HG03095 (cell line): ENCODE data around the gene CDK5RAP3.
"Not testable (repeated sequence)": the region's sequence is repeated elsewhere in the genome, so short reads cannot be mapped to it uniquely, and the experiment has no call there.

Experiments
- ATAC-seq: cut with Tn5 transposase; IDR thresholded peaks from one replicate; pipeline ENCODE4 v1.9.1; 2021; ENCODE audit warnings: moderate library complexity; ENCODE audit not compliant: unreplicated experiment

CDK5RAP3 gene

GRCh38 chr17:47973541-47973940 is 2.6 kb downstream of the CDK5RAP3 start:
- ATAC-seq = no peak

- ATAC-seq = no peak
These were observed 4.4 kb downstream of the CDK5RAP3 start for GRCh38 chr17:47975189-47975822.

- ATAC-seq = no peak
These were observed 4.9 kb downstream of the CDK5RAP3 start for GRCh38 chr17:47975823-47976205.

- no peak for ATAC-seq
These were observed 7.4 kb downstream of the CDK5RAP3 start for GRCh38 chr17:47978324-47978723.

- no peak for ATAC-seq
These were observed 9.6 kb downstream of the CDK5RAP3 start for GRCh38 chr17:47980541-47980940.

GRCh38 chr17:47981462-47981861 is 10.5 kb downstream of the CDK5RAP3 start:
- no peak for ATAC-seq

GRCh38 chr17:47982091-47982617 is 11.2 kb downstream of the CDK5RAP3 start:
- no peak for ATAC-seq

GRCh38 chr17:47982645-47983390 is 11.9 kb downstream of the CDK5RAP3 start:
- ATAC-seq = no peak

GRCh38 chr17:47983492-47984223 is 12.7 kb downstream of the CDK5RAP3 start:
- ATAC-seq = no peak

- ATAC-seq = no peak
These were observed 15.6 kb downstream of the CDK5RAP3 start for GRCh38 chr17:47986520-47986919.

GRCh38 chr17:47987240-47987835 is 16.4 kb downstream of the CDK5RAP3 start:
- no peak for ATAC-seq

- ATAC-seq = not testable (repeated sequence)
These were observed 17.5 kb downstream of the CDK5RAP3 start for GRCh38 chr17:47988445-47988844.

GRCh38 chr17:47989159-47989558 is 18.2 kb downstream of the CDK5RAP3 start:
- ATAC-seq = no peak

- no peak for ATAC-seq
These were observed 18.8 kb downstream of the CDK5RAP3 start for GRCh38 chr17:47989700-47990099.

GRCh38 chr17:47990962-47991731 is 20.2 kb downstream of the CDK5RAP3 start:
- ATAC-seq = no peak

- ATAC-seq = no peak
These were observed 21.3 kb downstream of the CDK5RAP3 start for GRCh38 chr17:47992216-47992615.

GRCh38 chr17:47993031-47993564 is 22.2 kb downstream of the CDK5RAP3 start:
- ATAC-seq = no peak

- no peak for ATAC-seq
These were observed 23.1 kb downstream of the CDK5RAP3 start for GRCh38 chr17:47993964-47994363.

- no peak for ATAC-seq
These were observed 23.8 kb downstream of the CDK5RAP3 start for GRCh38 chr17:47994724-47995123.

GRCh38 chr17:47995241-47995935 is 24.5 kb downstream of the CDK5RAP3 start:
- ATAC-seq = no peak
